NCI-H748 (cell line): ENCODE results near the gene B3GALNT1.
"Not testable (repeated sequence)": the region's sequence is repeated elsewhere in the genome, so short reads cannot be mapped to it uniquely, and the experiment has no call there.

ENCODE experiments used
- DNase-seq: peaks from one replicate; lab custom pipeline; 2025; ENCODE audit not compliant: unreplicated experiment; lab: John Stamatoyannopoulos, UW

Gene B3GALNT1

GRCh38 chr3:161081633-161082032 is 23.5 kb downstream of the B3GALNT1 start:
- no peak for DNase-seq

GRCh38 chr3:161073181-161073580 is 32.0 kb downstream of the B3GALNT1 start:
- no peak for DNase-seq

- DNase-seq: no peak
Measured at GRCh38 chr3:161072751-161073150, 32.4 kb downstream of the B3GALNT1 start.

GRCh38 chr3:161072211-161072621 is 32.9 kb downstream of the B3GALNT1 start:
- DNase-seq: no peak

- DNase-seq: no peak
Measured at GRCh38 chr3:161070980-161071663, 34.0 kb downstream of the B3GALNT1 start.

GRCh38 chr3:161070252-161070930 is 34.8 kb downstream of the B3GALNT1 start:
- DNase-seq: no peak

GRCh38 chr3:161069511-161070251 is 35.5 kb downstream of the B3GALNT1 start:
- DNase-seq: no peak

- no peak for DNase-seq
Measured at GRCh38 chr3:161067335-161067734, 37.8 kb downstream of the B3GALNT1 start.

GRCh38 chr3:161066930-161067329 is 38.2 kb downstream of the B3GALNT1 start:
- no peak for DNase-seq

GRCh38 chr3:161064413-161064812 is 40.7 kb downstream of the B3GALNT1 start:
- DNase-seq: no peak

- DNase-seq: no peak
Measured at GRCh38 chr3:161054860-161055604, 50.1 kb downstream of the B3GALNT1 start.

GRCh38 chr3:161051856-161052255 is 53.3 kb downstream of the B3GALNT1 start:
- no peak for DNase-seq

GRCh38 chr3:161050935-161051334 is 54.2 kb downstream of the B3GALNT1 start:
- no peak for DNase-seq

GRCh38 chr3:161049683-161050248 is 55.4 kb downstream of the B3GALNT1 start:
- DNase-seq: no peak

- no peak for DNase-seq
Measured at GRCh38 chr3:161043336-161044035, 61.7 kb downstream of the B3GALNT1 start.

GRCh38 chr3:161042023-161042501 is 63.1 kb downstream of the B3GALNT1 start:
- DNase-seq: no peak

GRCh38 chr3:161038725-161039124 is 66.4 kb downstream of the B3GALNT1 start:
- no peak for DNase-seq

GRCh38 chr3:161035711-161036110 is 69.4 kb downstream of the B3GALNT1 start:
- DNase-seq: no peak

- DNase-seq: not testable (repeated sequence)
Measured at GRCh38 chr3:161034913-161035550, 70.1 kb downstream of the B3GALNT1 start.
